Kidney (tissue), 14 donors: ENCODE results near the gene ARSI. TPM values are rescaled to one million over a fixed set of nuclear protein-coding genes. Genes with fewer than 3 reads are reported as not detected.

ENCODE experiments used
- DNase-seq, 5 donors: peaks; one replicate each; pipeline ENCODE4 v3.0.0-alpha.2; 2013 to 2020
- FAIRE-seq: peaks from 2 replicates; lab custom pipeline; 2012; peaks lifted over from hg19 to GRCh38; lab: Jason Lieb, UNC
- H3K27ac ChIP-seq, 2 donors: one replicate each; pipeline ENCODE4 v1.7.0; 2013; ENCODE audit warnings: low read depth in 2 of 2, low read length in 2 of 2, inconsistent platforms in 1 of 2
- H3K27me3 ChIP-seq: one replicate; pipeline ENCODE4 v1.7.1; 2013; ENCODE audit warnings: low read length, inconsistent platforms; ENCODE audit not compliant: control insufficient read depth, insufficient read depth
- H3K36me3 ChIP-seq, 3 donors: one replicate each; pipeline versions ENCODE4 v1.7.0 to v1.7.1; 2013; ENCODE audit warnings: low read length in 3 of 3, control low read depth in 1 of 3, inconsistent platforms in 1 of 3; ENCODE audit not compliant: insufficient read depth in 3 of 3, control insufficient read depth in 2 of 3
- H3K4me1 ChIP-seq, 3 donors: one replicate each; pipeline versions ENCODE4 v1.7.0 to v1.7.1; 2013; ENCODE audit warnings: low read length in 3 of 3, inconsistent platforms in 1 of 3, low read depth in 1 of 3; ENCODE audit not compliant: control insufficient read depth in 2 of 3, insufficient read depth in 2 of 3
- H3K4me3 ChIP-seq, 3 donors: one replicate each; pipeline versions ENCODE4 v1.7.0 to v1.8.1; 2013; ENCODE audit warnings: low read length in 3 of 3, control low read depth in 1 of 3, inconsistent platforms in 1 of 3
- H3K9ac ChIP-seq, 3 donors: one replicate each; pipeline versions ENCODE4 v1.7.0 to v1.7.1; 2013; ENCODE audit warnings: low read length in 3 of 3, control low read depth in 1 of 3, inconsistent platforms in 1 of 3
- H3K9me3 ChIP-seq, 3 donors: one replicate each; pipeline versions ENCODE4 v1.7.0 to v1.7.1; 2013; ENCODE audit warnings: low read length in 3 of 3, control low read depth in 1 of 3, inconsistent platforms in 1 of 3; ENCODE audit not compliant: control insufficient read depth in 2 of 3, insufficient read depth in 1 of 3
- CTCF ChIP-seq: IDR thresholded peaks from 3 replicates; pipeline ENCODE4 v1.5.1; 2012; ENCODE audit warnings: mild to moderate bottlenecking, moderate library complexity, borderline replicate concordance; ENCODE audit not compliant: insufficient read depth; ENCODE audit errors: extremely low read depth
- intact Hi-C: fragments of 100-400 bp; cut with DNase I; formaldehyde crosslinking; loops from one replicate; pipeline ENCODE4 v1.11.1; 2022
- polyA plus RNA-seq: library from polyadenylated mRNA; stranded (reverse); fragments of 350-450 nt; fragmentation: Illumina TruSeq; extraction: RNeasy Lipid Tissue Mini Kit (QIAGEN cat#74804); gene quantifications from one replicate; pipeline ENCODE4 v1.2.3, GENCODE V29; 2014; ENCODE audit warnings: low read depth, low replicate concordance; ENCODE audit not compliant: insufficient read depth
- total RNA-seq: library from RNA; stranded (reverse); fragmentation: NEBNext Ultra II Directional; extraction: Animal tissue kit (Norgen Biotek cat#: 25700); gene quantifications from one replicate; pipeline ENCODE4 v1.2.1, GENCODE V29; 2021
- donor health status: control.
- donor health status: control.
- donor health status: control.
- donor health status: control.
- donor health status: control.
- donor health status: DM: yes; HTN: yes; CAD: no.
- donor health status: Normal renal cell carcinoma (clear cell type).

The ARSI gene
- total and polyA plus RNA-seq, 2 donors from 2014 or later, result 0.57 to 1.1 TPM

DNA sequence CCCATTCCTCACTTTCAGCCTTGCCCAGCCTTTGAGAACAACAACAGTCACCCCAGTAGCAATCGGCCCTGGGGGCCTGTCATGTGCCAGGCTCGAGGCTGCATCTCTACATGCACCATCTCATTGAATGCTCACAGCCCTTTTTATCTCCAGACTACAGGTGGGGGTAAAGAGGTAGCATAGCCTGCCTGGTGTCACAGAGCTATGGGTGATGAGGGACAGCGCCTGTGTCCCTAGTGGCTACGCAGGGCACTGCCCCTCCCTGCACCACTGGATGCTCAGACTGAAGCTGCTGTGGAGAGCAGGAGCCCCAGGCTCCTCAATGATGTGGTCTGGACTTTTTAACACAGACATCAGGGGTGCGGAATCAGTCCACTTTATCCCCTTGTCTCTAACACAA, 15.9 kb downstream of the ARSI start:
- Histone ChIP-seq H3K9ac (no peak overlapping the region), H3K27me3 (no peaks in the 10 kb centered on the region), H3K27ac (no peak overlapping the region), H3K4me3 (no peak overlapping the region), H3K9me3 (no peaks in the 10 kb centered on the region), H3K36me3 (no peaks in the 10 kb centered on the region), H3K4me1 (no peaks in the 10 kb centered on the region)
- FAIRE-seq (no peak), DNase-seq (peak in 1 of 5 donors; percentile 23)
- TF ChIP-seq CTCF, result peak; percentile 8
- intact Hi-C loops, result no loop called here

DNA sequence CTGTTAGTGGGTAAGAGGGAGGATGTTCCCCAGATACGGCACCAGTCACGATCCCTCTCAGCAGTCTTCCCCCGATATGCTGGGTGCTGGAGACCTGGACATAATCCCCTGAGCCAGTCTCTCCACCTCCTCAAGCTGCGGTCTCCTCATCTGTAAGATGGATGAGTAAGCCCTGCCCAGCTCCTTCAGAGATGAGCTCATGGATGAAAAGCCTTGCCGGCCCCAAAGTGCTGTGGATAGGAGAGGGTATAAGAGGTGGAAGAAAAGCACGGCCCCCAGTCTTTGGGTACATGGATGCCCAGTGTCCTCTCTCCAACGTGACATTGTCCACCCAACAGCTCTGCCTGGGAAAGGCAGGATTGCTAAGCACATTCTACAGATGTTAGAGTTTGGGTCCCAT, 17.6 kb downstream of the ARSI start:
- Histone ChIP-seq H3K4me1 (no peaks in the 10 kb centered on the region), H3K27ac (no peak overlapping the region), H3K9ac (no peak overlapping the region), H3K4me3 (no peak overlapping the region), H3K9me3 (no peaks in the 10 kb centered on the region), H3K27me3 (no peaks in the 10 kb centered on the region), H3K36me3 (no peaks in the 10 kb centered on the region)
- intact Hi-C loops, result no loop called here
- FAIRE-seq (no peak), DNase-seq (peak in 1 of 5 donors; percentile 22)
- TF ChIP-seq CTCF, result no peak

DNA sequence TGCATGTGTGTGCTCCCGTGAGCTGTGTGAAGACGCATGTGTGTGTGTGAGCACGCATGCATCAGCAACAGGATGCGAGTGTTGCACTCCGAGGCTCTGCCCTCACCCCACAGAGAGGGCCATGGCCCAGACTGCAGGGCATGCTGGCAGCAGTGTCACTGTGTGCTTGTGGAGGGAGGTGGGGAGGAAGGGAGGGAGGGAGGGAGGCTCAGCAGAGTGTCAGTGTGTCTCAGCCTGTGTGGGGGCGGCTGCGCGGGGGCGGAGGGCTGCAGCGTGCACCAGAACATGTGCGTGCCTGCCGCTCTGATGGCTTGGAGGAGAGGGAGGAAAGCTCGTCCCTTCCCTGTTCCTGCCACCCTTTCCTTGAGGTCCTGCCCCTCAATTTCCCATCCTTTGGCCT, 18.4 kb downstream of the ARSI start:
- Histone ChIP-seq H3K27ac (no peak overlapping the region), H3K4me1 (no peaks in the 10 kb centered on the region), H3K9ac (no peak overlapping the region), H3K27me3 (no peaks in the 10 kb centered on the region), H3K36me3 (no peaks in the 10 kb centered on the region), H3K9me3 (no peaks in the 10 kb centered on the region), H3K4me3 (no peak overlapping the region)
- peak; percentile 51 to 79 (median 76) for DNase-seq
- intact Hi-C loops, result no loop called here
- no peak for FAIRE-seq
- TF ChIP-seq CTCF, result no peak

DNA sequence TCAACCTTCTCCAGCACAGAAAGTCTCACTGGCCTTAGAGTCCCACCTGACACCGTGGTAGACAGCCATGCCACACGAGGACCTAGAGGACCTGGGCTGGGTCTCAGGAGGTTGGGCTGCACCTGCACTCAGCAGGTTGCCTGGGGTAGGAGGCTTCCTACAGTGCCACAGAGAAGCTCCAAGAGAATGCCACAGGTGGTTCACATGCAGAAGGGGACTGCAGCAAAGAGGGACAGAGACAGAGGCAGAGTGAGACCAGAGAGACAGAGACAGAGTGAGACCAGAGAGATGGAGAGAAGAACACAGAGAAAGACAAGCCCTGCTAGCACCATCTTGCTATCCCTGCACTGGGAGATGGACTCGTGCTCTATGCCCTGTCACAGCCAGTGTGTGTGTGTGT, 18.8 kb downstream of the ARSI start:
- no peak for FAIRE-seq
- no peak for TF ChIP-seq CTCF

More for the DNA sequence above, 18.8 kb downstream of the ARSI start:
- no peaks in the 10 kb centered on the region for H3K36me3 ChIP-seq
- intact Hi-C loops, result no loop called here
- H3K4me1 ChIP-seq, result no peaks in the 10 kb centered on the region
- H3K27ac ChIP-seq, result no peak overlapping the region
- no peaks in the 10 kb centered on the region for H3K9me3 ChIP-seq
- no peak overlapping the region for H3K9ac ChIP-seq
- no peak overlapping the region for H3K4me3 ChIP-seq
- peak in 1 of 5 donors; percentile 26 for DNase-seq
- no peaks in the 10 kb centered on the region for H3K27me3 ChIP-seq
